H1 (cell line): ENCODE data around the gene HBM. TPM values are rescaled to one million over a fixed set of nuclear protein-coding genes. Genes with fewer than 3 reads are reported as not detected.
"Not testable (repeated sequence)": the region's sequence is repeated elsewhere in the genome, so short reads cannot be mapped to it uniquely, and the experiment has no call there.

Experiments used
- CTCF ChIA-PET: fragments of 300-600 bp; sonication (Branson Sonifier 250); formaldehyde crosslinking; loops from one replicate; lab custom pipeline; 2021; ENCODE audit not compliant: partially characterized antibody; lab: Charles Lee
- POLR2A ChIA-PET: fragments of 300-600 bp; sonication (Branson Sonifier 250); formaldehyde crosslinking; loops from one replicate; lab custom pipeline; 2021; ENCODE audit warnings: inconsistent platforms; ENCODE audit not compliant: partially characterized antibody; lab: Charles Lee
- DNase-seq, 2 experiments: peaks; one replicate each; pipeline versions ENCODE4 v3.0.0 to v3.0.0-alpha.2; 2010 to 2022; ENCODE audit warnings: low spot score in 2 of 2, low read depth in 1 of 2, mixed read lengths in 1 of 2
- FAIRE-seq: peaks from 2 replicates; lab custom pipeline; 2011; peaks lifted over from hg19 to GRCh38; lab: Jason Lieb, UNC
- H2AFZ ChIP-seq: 2 replicates; pipeline ENCODE4 v1.8.1; 2012; ENCODE audit warnings: low read length, inconsistent platforms
- H2AK5ac ChIP-seq: 2 replicates; pipeline ENCODE4 v1.6.1; 2013; ENCODE audit warnings: low read depth, low read length
- H2BK120ac ChIP-seq: replicated peaks from 2 replicates; pipeline ENCODE3; 2013; ENCODE audit warnings: low read depth, low read length, inconsistent platforms
- H2BK12ac ChIP-seq: 2 replicates; pipeline ENCODE4 v1.6.1; 2013; ENCODE audit warnings: low read depth, low read length
- H2BK15ac ChIP-seq: 2 replicates; pipeline ENCODE4 v1.6.1; 2013; ENCODE audit warnings: low read length
- H2BK20ac ChIP-seq: 2 replicates; pipeline ENCODE4 v1.6.1; 2013; ENCODE audit warnings: low read length
- H2BK5ac ChIP-seq: 2 replicates; pipeline ENCODE4 v1.6.1; 2013; ENCODE audit warnings: low read depth, low read length
- H3K14ac ChIP-seq: 2 replicates; pipeline ENCODE4 v1.6.1; 2013; ENCODE audit warnings: inconsistent platforms; ENCODE audit not compliant: insufficient read length
- H3K18ac ChIP-seq: 2 replicates; pipeline ENCODE4 v1.6.1; 2013; ENCODE audit warnings: low read length; ENCODE audit errors: extremely low read depth
- H3K23ac ChIP-seq: 2 replicates; pipeline ENCODE4 v1.6.1; 2013; ENCODE audit warnings: inconsistent platforms; ENCODE audit not compliant: insufficient read length
- H3K23me2 ChIP-seq: 2 replicates; pipeline ENCODE4 v1.6.1; 2013; ENCODE audit warnings: low read depth, low read length
- H3K27ac ChIP-seq: 2 replicates; pipeline ENCODE4 v1.6.1; 2011; ENCODE audit warnings: low read depth, low read length, inconsistent platforms
- H3K27me3 ChIP-seq, 4 experiments: replicated peaks in 1 of 4; 1 replicate in 1 of 4; 2 replicates in 3 of 4; pipeline versions ENCODE4 v1.6.1 to v1.8.1; 2011 to 2013; ENCODE audit warnings: low read length in 3 of 4, mild to moderate bottlenecking in 3 of 4, inconsistent platforms in 2 of 4, mixed read lengths in 2 of 4, moderate library complexity in 1 of 4; ENCODE audit not compliant: control insufficient read depth in 3 of 4, insufficient read depth in 3 of 4; ENCODE audit errors: extremely low read depth in 1 of 4
- H3K36me3 ChIP-seq, 4 experiments: 2 replicates each; pipeline versions ENCODE4 v1.6.1 to v1.8.1; 2011 to 2013; ENCODE audit warnings: mild to moderate bottlenecking in 4 of 4, low read length in 3 of 4, moderate library complexity in 2 of 4, control low read depth in 1 of 4, inconsistent platforms in 1 of 4; ENCODE audit not compliant: insufficient read depth in 4 of 4, control insufficient read depth in 2 of 4
- H3K4ac ChIP-seq: replicated peaks from 2 replicates; pipeline ENCODE3; 2013; ENCODE audit warnings: low read length, low read depth, mixed read lengths, inconsistent platforms; ENCODE audit not compliant: insufficient read length
- H3K4me1 ChIP-seq, 4 experiments: replicated peaks in 1 of 4; 1 replicate in 1 of 4; 2 replicates in 3 of 4; pipeline versions ENCODE4 v1.6.1 to v1.8.1; 2011 to 2013; ENCODE audit warnings: low read length in 3 of 4, inconsistent platforms in 2 of 4, mixed read lengths in 1 of 4; ENCODE audit not compliant: insufficient read depth in 4 of 4, control insufficient read depth in 3 of 4
- H3K4me2 ChIP-seq, 2 experiments: 2 replicates each; pipeline versions ENCODE4 v1.6.1 to v1.8.1; 2011 to 2013; ENCODE audit warnings: low read depth in 2 of 2, low read length in 2 of 2, control low read depth in 1 of 2, inconsistent platforms in 1 of 2, mild to moderate bottlenecking in 1 of 2; ENCODE audit not compliant: insufficient read depth in 1 of 2
- H3K4me3 ChIP-seq, 4 experiments: fragments of 200-600, 300-600 bp in 1 of 4; sonication (generic), shearing (Covaris generic), sonication (Bioruptor Twin) in 1 of 4; 2 replicates each; pipeline versions ENCODE4 v1.5.1 to v1.8.1; 2011 to 2016; ENCODE audit warnings: low read length in 4 of 4, low read depth in 3 of 4, control low read depth in 2 of 4, inconsistent platforms in 2 of 4, mild to moderate bottlenecking in 2 of 4, mixed read lengths in 1 of 4, moderate library complexity in 1 of 4; ENCODE audit not compliant: insufficient read depth in 2 of 4; ENCODE audit errors: extremely low read depth in 1 of 4
- H3K56ac ChIP-seq: replicated peaks from 2 replicates; pipeline ENCODE3; 2013; ENCODE audit warnings: low read depth, mild to moderate bottlenecking, mixed read lengths, low read length, inconsistent platforms; ENCODE audit not compliant: insufficient read length
- H3K79me1 ChIP-seq: 2 replicates; pipeline ENCODE4 v1.6.1; 2013; ENCODE audit warnings: low read depth, low read length, control low read depth
- H3K79me2 ChIP-seq, 2 experiments: 2 replicates each; pipeline versions ENCODE4 v1.6.1 to v1.8.1; 2012 to 2013; ENCODE audit warnings: low read length in 2 of 2, mild to moderate bottlenecking in 2 of 2, inconsistent platforms in 1 of 2; ENCODE audit not compliant: insufficient read depth in 2 of 2, control insufficient read depth in 1 of 2
- H3K9ac ChIP-seq, 4 experiments: replicated peaks in 1 of 4; 1 replicate in 1 of 4; 2 replicates in 3 of 4; pipeline versions ENCODE4 v1.6.1 to v1.8.1; 2011 to 2013; ENCODE audit warnings: low read depth in 3 of 4, low read length in 3 of 4, control low read depth in 2 of 4, mild to moderate bottlenecking in 2 of 4, moderate library complexity in 2 of 4, inconsistent platforms in 1 of 4; ENCODE audit errors: extremely low read depth in 1 of 4
- H3K9me3 ChIP-seq, 2 experiments: 2 replicates each; pipeline versions ENCODE4 v1.6.1 to v1.8.1; 2012 to 2013; ENCODE audit warnings: mild to moderate bottlenecking in 2 of 2, moderate library complexity in 2 of 2, control low read depth in 1 of 2, inconsistent platforms in 1 of 2, low read depth in 1 of 2, low read length in 1 of 2, mixed read lengths in 1 of 2; ENCODE audit not compliant: insufficient read depth in 2 of 2
- H4K20me1 ChIP-seq, 2 experiments: replicated peaks in 1 of 2; 2 replicates each; pipeline versions ENCODE3 to v1.8.1; 2011 to 2013; ENCODE audit warnings: inconsistent platforms in 2 of 2, low read length in 2 of 2, mild to moderate bottlenecking in 1 of 2; ENCODE audit not compliant: insufficient read depth in 2 of 2, control insufficient read depth in 1 of 2
- H4K5ac ChIP-seq: 2 replicates; pipeline ENCODE4 v1.6.1; 2013; ENCODE audit warnings: low read length, low read depth, mixed read lengths, inconsistent platforms; ENCODE audit not compliant: insufficient read length
- H4K8ac ChIP-seq: 2 replicates; pipeline ENCODE4 v1.8.0; 2013; ENCODE audit warnings: mild to moderate bottlenecking, moderate library complexity, low read length, inconsistent platforms; ENCODE audit not compliant: insufficient read depth; ENCODE audit errors: extremely low read depth
- H4K91ac ChIP-seq: replicated peaks from 2 replicates; pipeline ENCODE3; 2013; ENCODE audit warnings: low read length, mixed read lengths, inconsistent platforms; ENCODE audit not compliant: insufficient read length
- WGBS, 2 experiments: shearing (Covaris generic) in 1 of 2; methylation state at CpG; one replicate each; pipeline versions ENCODE4 v1.1.6 to v1.1.7; 2013 to 2015; ENCODE audit warnings: low lambda C conversion rate in 2 of 2, mixed read lengths in 2 of 2, inconsistent platforms in 1 of 2, low coverage in 1 of 2, missing lambda C conversion rate in 1 of 2; ENCODE audit not compliant: insufficient replicate concordance in 2 of 2, insufficient coverage in 1 of 2, insufficient read length in 1 of 2; ENCODE audit errors: extremely low coverage in 1 of 2, missing lambda C conversion rate in 1 of 2; 5-methylcytosine and 5-hydroxymethylcytosine counted together
- polyA plus RNA-seq, 7 experiments: library from polyadenylated mRNA; depleted of rRNA in 3 of 7; stranded (reverse) in 5 of 7; unstranded in 2 of 7; fragments of >200 nt in 5 of 7; fragments of 200-250 nt in 2 of 7; gene quantifications; 1 replicate in 5 of 7; 2 replicates in 1 of 7; 4 replicates in 1 of 7; pipeline versions ENCODE4 v1.2.1 to v1.2.3, GENCODE V29; 2011 to 2013; ENCODE audit warnings: missing spikeins in 2 of 7, mixed read lengths in 2 of 7
- total RNA-seq: library from RNA; stranded (reverse); fragmentation: NEBNext Ultra II Directional; extraction: Animal tissue kit (Norgen Biotek cat#: 25700); gene quantifications from 2 replicates; pipeline ENCODE4 v1.2.1, GENCODE V29; 2021

Gene HBM
- total and polyA plus RNA-seq, 2 of the 8 experiments (the other 6 are each of a cell fraction or from before 2014, with no cell fraction given) = 0.88 TPM; not detected in 1

- not testable (repeated sequence) for FAIRE-seq
Observed at GRCh38 chr16:211631-212180, 45.9 kb downstream of the HBM start.

More at GRCh38 chr16:211631-212180, 45.9 kb downstream of the HBM start:
- Histone ChIP-seq H3K79me2 (peaks cover 0 to 56% of the 10 kb centered on the region in 2 experiments), H4K20me1 (peaks cover 2 to 23% of the 10 kb centered on the region in 2 experiments), H3K36me3 (peaks cover 19 to 58% (median 31%) of the 10 kb centered on the region in 4 experiments)
- H3K4me3 ChIP-seq, H2AFZ ChIP-seq, H2BK120ac ChIP-seq, H4K5ac ChIP-seq, H4K8ac ChIP-seq, H3K9me3 ChIP-seq, H3K79me1 ChIP-seq, H2BK15ac ChIP-seq, H3K27ac ChIP-seq, H3K27me3 ChIP-seq, H3K23ac ChIP-seq, H3K18ac ChIP-seq, H3K23me2 ChIP-seq, H2BK5ac ChIP-seq, H3K4ac ChIP-seq, DNase-seq, H2BK20ac ChIP-seq, H2BK12ac ChIP-seq, H3K4me2 ChIP-seq, H3K9ac ChIP-seq, H3K14ac ChIP-seq, H3K56ac ChIP-seq, H4K91ac ChIP-seq, H3K4me1 ChIP-seq, H2AK5ac ChIP-seq: not testable (repeated sequence)
- WGBS, 2 experiments = 96% methylated on average over 14 of the region's 14 CpGs; no CpG with 5 or more reads in 1 of the 2 experiments
- ChIA-PET POLR2A (interaction anchor here (1.5 to 34.3 kb wide), 2 partner anchors 13 to 14 kb away, joined by 3 to 348 read pairs; partner anchors contain the start of gene LUC7L), CTCF (interaction anchor here (1.2 to 1.6 kb wide), 2 partner anchors 22 to 105 kb away, joined by 3 read pairs; no protein-coding TSS in a partner anchor)
